Vagina (tissue), 2 donors: Measurements from ENCODE around the gene PRIM2.
"Not testable (repeated sequence)": the region's sequence is repeated elsewhere in the genome, so short reads cannot be mapped to it uniquely, and the experiment has no call there.

Experiments used
- POLR2AphosphoS5 ChIP-seq, 2 donors: sonication (generic); formaldehyde crosslinking; IDR thresholded peaks; one replicate each; pipeline ENCODE4 v1.9.0; 2017; ENCODE audit warnings: antibody characterized with exemption in 2 of 2, mild to moderate bottlenecking in 2 of 2, low read depth in 1 of 2; ENCODE audit not compliant: insufficient read depth in 1 of 2
- TF ChIP-seq, protein P1 (sequence below), 3 experiments: fragments of 450-650 bp in 2 of 3; fragments of 200-600 bp in 1 of 3; sonication (generic) in 1 of 3; IDR thresholded peaks; one replicate each; pipeline ENCODE4 v1.5.1; 2017 to 2019; ENCODE audit warnings: antibody characterized with exemption in 3 of 3, mild to moderate bottlenecking in 2 of 3, moderate library complexity in 2 of 3

DNA sequence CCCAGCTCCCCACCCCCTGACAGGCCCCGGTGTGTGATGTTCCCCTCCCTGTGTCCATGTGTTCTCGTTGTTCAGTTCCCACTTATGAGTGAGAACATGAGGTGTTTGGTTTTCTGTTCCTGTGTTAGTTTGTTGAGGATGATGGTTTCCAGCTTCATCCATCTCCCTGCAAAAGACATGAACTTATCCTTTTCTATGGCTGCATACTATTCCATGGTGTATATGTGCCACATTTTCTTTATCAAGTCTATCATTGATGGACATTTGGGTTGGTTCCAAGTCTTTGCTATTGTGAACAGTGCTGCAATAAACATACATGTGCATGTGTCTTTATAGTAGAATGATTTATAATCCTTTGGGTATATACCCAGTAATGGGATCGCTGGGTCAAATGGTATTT, 148.5 kb downstream of the PRIM2 start:
- TF ChIP-seq POLR2AphosphoS5 (IDR thresholded peaks at IDR 0.05; ENCODE audit: insufficient read depth in 1 of 2, low read depth in 1 of 2): not testable (repeated sequence)
- TF ChIP-seq, protein P1, sequence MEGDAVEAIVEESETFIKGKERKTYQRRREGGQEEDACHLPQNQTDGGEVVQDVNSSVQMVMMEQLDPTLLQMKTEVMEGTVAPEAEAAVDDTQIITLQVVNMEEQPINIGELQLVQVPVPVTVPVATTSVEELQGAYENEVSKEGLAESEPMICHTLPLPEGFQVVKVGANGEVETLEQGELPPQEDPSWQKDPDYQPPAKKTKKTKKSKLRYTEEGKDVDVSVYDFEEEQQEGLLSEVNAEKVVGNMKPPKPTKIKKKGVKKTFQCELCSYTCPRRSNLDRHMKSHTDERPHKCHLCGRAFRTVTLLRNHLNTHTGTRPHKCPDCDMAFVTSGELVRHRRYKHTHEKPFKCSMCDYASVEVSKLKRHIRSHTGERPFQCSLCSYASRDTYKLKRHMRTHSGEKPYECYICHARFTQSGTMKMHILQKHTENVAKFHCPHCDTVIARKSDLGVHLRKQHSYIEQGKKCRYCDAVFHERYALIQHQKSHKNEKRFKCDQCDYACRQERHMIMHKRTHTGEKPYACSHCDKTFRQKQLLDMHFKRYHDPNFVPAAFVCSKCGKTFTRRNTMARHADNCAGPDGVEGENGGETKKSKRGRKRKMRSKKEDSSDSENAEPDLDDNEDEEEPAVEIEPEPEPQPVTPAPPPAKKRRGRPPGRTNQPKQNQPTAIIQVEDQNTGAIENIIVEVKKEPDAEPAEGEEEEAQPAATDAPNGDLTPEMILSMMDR (IDR thresholded peaks at IDR 0.05): not testable (repeated sequence)
